NCI-H446 treated with DMSO at 0.1 percent for 48 hours (cell line): ENCODE measurements around the gene SLC27A1.
"Not testable (repeated sequence)": the region's sequence is repeated elsewhere in the genome, so short reads cannot be mapped to it uniquely, and the experiment has no call there.

Source experiments
- DNase-seq: peaks from one replicate; lab custom pipeline; 2025; lab: John Stamatoyannopoulos, UW

Gene SLC27A1

DNA sequence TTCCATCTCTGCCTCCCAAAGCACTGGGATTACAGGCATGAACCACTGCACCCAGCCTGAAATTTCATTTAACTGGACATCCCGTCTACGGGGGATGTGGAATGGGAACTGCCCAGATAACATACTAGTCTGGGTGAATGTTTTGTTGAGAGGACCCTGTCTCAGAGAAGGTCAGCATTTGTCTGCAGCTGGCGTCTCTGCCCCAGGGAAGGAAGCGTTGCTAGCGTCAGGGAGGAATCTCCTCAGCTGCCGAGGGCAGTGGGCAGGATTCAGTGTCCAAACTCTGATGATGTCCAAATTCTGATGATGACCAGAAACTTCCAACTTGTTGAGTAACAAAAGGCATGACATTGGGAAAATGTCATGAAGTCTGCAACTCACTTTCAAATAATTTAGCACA is 12.7 kb upstream of the SLC27A1 start:
- DNase-seq, result no peak

DNA sequence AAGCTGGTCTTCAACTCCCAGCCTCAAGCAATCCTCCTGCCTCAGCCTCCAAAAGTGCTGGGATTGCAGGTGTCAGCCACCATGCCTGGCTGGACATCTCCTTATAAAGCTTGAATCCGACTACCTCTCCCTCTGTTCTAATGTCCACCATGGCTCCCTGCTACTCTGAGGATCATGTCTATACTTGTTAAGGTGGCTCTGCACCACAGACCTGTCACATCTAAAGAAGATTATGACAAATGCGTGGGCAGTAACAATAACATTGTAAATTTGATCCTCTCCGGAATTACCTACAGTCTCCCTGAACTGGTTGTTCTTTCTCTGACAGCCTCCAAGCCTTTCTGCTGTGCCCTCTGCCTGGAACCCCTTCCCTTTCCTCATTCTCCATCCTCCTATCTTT is 11.4 kb upstream of the SLC27A1 start:
- no peak for DNase-seq

DNA sequence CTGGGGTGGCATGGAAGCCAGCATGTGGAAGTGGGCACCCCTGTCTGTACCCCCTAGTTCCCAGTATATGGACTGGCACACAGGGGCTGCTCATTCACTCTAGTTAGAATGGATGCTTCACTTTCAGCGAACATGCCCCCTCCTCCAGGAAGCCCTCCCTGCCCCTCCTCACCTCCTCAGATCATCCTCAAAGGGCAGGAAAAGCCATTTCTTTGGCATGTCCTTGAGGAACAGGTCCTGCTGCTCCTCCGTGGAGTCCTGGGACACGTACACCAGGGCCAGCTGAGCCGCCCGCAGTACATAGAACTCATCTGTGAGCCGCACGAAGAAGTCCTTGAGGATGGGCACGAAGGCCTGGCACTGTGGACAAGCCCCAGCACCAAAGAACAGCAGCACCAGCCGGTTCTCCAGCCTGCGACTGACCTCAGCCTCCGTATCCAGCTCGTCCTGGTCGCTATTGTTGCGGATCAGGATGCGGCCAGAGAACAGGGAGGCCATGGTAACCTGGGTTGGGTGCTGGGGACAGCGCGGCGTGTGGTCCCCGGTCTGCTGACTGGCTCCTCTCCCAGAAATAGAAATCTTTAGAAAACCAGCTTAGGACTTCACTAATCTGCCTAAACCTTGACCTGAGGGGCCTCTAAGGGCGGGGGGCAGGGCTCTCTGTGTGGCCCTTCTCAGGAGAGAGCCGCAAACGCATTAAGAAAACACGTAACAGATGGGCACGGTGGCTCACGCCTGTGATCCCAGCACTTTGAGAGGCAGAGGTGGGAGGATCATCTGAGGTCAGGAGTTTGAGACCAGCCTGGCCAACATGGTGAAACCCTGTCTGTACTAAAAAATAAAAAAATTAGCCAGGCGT is 9.7 kb upstream of the SLC27A1 start, which contains the start of gene NXNL1:
Gene NXNL1 (minus strand): TSS at position 555 of the 859 bp plus-strand sequence. CDS start 57 bp downstream, at position 498.
- no peak for DNase-seq

DNA sequence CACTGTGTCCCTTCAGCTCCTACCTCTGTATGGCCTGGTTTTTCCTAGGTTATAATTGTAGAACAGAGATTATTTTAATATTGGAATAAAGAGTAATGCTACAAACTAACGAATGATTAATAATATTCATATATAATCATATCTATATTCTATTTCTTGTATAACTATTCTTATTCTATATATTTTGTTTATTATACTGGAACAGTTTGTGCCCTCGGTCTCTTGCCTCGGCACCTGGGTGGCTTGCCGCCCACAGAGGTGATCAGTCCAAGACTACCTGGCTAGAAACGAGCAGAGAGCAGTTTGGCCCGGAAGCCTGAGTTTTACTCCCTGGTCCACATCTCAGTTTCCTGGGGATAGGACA is 3.9 kb upstream of the SLC27A1 start:
- no peak for DNase-seq

DNA sequence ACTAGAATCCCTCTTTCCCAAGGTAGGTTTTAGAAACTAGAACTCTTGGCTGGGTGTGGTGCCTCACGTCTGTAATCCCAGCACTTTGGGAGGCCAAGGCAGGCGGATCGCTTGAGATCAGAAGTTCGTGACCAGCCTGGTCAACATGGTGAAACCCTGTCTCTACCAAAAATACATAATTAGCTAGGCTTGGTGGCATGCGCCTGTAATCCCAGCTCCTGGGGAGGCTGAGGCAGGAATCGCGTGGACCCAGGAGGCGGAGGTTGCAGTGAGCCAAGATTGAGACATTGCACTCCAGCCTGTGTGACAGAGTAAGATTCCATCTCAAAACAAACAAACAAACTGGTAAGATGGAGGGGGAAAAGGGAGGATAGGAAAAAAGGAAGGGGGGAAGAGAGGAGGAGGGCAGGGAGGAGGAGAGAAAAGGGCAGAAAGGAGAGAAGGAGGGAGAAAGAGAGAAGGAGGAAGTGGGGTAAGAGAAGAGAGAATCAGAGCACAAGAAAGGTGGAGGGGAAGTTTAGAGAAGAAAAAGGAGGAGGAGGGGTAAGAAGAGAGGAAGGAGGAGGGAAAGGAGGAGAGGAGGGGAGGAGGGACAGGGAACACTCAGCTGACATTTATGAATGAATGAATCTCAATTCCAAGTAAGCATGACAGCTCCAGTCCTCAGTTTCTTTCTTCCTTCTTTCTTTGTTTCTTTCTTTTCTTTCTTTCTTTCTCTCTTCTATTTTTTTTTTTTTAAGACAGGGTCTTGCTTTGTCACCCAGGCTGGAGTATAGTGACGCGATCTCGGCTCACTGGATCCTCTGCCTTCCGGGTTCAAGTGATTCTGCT is 2.6 kb upstream of the SLC27A1 start:
- DNase-seq, result no peak

DNA sequence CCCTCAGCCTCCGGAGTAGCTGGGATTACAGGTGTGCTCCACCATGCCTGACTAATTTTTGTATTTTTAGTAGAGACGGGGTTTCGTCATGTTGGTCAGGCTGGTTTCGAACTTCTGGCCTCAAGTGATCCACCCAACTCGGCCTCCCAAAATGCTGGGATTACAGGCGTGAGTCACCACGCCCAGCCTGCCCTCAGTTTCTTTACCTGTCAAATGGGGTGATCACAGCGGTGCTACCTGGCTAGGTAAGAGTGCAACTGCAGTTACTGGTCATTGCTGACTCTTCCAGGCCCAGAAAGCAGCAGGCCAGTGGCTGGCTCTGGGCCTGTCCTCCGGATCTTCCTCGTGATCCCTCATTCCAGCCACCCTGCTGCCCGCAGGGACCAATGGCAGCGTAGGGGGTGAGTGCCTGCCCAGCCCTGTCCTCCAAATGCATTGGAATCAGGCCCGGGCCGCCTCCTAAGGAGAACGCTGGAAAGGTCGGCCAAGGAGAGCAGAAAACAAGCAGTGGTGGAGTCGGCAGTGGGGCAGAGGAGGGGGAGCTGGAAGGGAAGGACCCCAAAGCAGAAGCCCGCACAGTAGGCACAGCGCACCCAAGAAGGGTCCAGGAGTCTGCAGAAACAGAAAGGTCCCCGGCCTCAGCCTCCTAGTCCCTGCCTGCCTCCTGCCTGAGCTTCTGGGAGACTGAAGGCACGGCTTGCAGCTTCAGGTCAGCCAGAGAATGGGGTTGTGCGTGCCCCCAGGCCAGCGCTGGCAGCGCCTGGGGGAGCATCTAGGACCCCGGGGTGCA is 1.8 kb upstream of the SLC27A1 start:
- DNase-seq, result no peak

DNA sequence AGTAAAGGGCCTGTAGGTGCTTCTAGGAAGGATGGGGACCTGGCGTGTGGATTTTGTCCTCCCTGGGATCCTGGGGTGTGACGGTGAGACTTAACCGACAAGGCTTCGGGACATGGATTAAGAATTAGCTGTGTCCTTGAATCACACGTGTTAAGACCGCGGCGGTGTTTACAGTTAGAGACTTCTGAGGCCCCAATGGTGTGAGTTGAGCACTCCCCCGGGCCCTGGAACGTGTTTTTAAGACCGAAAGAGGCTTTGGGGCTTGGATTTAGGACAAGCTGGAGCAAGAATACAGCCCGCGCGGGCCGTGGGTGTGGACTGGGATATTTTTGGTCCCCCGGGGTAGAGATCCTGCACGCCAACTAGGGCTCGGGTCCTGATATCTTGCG is 1.2 kb upstream of the SLC27A1 start:
- no peak for DNase-seq

DNA sequence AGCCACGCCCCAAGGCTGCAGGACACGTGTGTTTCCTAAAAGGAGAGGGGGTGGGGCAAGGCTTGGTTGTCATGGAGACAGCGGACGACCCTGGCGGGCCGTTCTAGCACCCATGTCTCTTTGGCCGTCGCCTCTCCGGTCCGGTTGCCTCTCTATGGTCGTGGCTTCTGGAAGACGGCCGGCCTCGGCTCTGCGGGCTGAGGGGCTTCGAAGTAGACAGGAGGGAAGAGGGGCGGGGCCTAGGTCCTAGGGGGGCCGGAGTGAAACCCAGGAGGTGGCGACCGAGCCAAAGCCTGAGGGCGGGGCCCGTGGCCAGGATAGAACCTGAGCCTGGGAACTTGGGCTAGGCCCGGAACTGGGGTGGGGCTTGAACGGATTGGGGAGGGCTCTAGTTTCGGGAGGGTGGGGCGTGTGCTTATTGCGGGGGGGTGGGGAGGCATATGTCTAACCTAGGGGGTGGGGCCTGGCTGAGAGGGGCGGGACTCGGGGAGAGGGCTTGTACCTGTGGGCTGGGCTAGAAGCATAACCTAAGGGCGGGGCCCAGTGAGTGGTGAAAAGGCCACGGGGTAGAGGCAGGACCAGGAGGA is 750 bp upstream of the SLC27A1 start:
- peak; percentile 94 for DNase-seq

DNA sequence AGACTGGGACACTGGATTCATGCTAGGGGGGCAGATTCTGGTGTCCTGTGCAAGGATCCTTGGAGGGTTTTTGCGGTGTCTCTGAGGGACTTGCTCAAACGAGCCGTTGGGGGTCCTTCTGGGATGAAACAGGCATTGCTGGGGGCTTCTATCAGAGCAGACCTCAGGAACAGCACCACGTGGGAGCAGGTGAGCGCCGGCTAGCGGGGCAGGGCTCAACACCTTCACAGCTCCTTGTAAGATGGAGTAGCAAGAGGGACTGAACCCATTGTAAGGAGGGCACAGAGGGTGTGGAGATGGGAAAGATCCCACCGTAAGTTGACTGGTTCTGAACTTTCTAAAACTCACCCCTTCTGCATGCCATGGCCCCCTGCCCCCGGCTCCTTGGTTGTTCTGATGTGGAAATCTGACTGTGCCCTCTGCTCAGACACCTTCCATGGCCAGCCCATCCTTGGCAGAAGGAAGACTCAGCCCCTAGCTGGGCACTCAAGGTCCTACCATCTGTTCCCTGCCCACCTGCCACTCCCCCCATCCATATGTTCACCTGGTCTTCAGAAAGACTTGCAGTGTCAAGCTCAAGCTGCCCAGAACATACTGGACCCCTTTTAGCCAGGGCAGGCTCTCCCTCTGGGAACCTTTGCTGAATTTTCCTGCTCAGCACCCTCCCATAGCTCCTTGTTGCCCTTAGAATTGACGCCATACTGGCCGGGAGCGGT is 1.2 kb downstream of the SLC27A1 start:
- DNase-seq, result no peak

DNA sequence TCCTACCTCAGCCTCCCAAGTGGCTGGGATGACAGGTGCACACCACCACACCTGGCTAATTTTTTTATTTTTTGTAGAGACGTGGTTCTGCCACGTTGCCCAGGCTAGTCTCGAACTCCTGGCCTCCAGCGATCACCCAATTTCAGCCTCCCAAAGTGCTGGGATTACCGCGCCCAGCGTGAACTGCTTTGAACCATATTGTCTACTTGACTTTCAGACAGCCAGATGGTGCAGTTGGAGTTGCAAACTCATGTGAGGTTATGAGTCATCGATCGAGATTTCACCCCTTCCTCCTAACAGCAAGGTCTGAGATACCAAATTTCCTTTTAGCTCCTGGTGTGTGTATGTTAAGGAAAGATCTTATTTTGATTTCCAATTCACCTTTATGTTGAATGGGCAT is 2.7 kb downstream of the SLC27A1 start:
- peak; percentile 60 for DNase-seq

DNA sequence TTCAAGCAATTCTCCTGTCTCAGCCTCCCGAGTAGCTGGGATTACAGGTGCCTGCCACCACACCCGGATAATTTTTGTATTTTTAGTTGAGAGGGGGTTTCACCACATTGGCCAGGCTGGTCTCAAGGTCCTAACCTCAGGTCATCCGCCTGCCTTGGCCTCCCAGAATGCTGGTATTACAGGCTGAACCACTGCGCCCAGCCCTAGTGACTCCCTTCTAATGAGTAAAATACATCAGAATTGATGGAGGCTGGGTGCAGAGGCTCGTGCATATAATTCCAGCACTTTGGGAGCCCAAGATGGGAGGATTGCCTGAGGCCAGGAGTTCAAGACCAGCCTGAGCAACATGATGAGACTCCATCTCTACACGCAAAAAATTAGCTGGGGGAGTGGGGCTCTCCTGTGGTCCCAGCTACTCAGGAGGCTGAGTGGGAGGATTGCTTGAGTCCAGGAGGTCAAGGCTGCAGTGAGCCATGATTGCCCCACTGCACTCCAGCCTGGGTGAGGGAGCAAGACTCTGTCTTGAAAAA is 4.8 kb downstream of the SLC27A1 start:
- not testable (repeated sequence) for DNase-seq

DNA sequence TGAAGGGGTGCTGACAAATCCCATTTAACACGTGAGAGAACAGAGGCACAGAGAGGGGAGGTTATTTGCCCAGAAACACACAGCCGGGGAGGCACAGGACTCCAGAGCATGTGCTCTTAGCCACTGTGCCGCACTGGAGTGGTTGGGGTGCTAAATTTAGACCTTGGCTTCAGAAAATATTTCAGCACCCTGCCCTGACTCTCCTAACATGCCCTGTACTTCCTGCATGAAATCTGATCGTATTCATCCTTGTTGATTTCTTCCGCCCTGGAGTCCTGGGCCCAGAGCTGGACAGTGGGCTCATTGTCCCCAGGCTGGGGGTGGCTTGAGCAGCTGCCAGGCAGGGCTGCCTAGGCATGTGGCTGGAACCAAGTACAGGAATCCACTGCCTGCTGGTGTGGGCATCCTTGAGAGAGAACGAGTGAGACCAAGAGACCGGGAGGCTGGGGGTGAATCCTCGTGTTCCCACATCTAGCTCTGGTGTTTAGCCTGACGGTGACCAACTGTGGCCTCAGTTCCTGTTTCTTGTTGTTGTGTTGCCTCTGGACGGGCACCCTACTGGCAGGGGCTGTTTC is 5.3 kb downstream of the SLC27A1 start:
- DNase-seq, result no peak

DNA sequence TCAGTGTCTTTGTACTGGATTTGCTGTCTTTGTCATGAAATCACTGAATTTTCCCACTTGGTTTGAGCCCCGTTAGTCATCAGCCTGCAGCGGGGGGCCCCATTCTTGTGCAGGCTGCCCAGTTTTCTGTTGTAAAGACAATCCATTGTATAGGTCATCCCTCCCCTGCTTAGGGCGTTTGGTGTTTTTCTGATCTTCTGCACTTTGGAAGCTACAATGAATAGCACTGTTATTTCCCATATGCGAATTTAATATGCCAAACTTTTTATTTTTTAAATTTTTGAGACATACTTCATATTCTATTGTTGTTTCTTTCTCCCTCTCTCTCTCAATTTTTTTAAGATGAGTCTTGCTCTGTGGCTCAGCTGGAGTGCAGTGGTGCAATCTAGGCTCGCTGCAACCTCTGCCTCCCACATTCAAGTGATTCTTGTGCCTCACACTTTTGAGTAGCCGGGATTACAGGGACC is 9.0 kb downstream of the SLC27A1 start:
- DNase-seq, result no peak

DNA sequence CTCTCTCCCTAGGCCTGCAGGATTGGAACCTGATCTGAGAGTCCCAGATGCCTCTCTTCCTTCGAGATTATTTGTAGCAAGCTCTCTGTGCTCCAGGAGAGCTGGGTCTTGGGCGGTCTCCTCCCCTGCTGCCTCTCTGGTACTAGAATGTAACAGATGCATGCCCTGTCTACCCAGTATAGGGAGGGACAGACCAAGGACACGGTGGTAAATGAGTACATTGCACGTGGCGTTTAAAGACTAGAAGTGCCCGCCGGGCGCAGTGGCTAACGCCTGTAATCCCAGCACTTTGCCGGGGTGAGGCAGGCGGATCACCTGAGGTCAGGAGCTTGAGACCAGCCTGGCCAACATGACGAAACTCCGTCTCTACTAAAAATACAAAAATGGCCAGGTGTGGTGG is 11.7 kb downstream of the SLC27A1 start:
- DNase-seq, result no peak

DNA sequence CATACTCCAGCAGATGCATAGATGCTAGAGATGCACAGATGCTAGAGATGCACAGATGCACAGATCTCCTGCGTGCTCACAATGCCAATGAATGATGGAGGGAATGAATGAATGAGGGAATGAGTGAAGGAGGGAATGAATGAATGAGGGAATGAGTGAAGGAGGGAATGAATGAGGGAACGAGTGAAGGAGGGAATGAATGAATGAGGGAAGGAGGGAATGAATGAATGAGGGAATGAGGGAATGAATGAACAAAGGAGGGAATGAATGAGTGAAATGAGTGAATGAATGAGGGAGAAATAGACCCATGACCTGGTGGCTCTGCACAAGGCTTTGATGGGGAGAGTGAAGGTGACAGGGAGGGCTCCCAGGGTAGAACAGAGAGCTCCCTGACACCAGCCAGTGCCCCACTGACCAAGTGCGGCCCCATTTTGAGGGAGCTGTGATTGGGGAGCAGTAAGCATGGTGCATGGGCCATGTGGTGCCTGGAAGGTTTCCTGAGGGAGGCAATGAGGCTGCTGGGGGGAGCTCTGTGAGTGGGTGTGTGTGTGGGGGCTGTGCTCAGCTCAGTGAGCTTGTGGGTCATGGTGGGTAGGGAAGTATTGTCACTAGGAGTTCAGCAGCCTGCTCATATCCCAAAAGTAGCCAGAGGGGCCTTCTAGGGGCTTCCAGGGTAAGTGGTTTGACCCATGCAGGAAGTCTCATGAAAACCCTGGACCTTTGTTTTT is 12.7 kb downstream of the SLC27A1 start:
- no peak for DNase-seq

DNA sequence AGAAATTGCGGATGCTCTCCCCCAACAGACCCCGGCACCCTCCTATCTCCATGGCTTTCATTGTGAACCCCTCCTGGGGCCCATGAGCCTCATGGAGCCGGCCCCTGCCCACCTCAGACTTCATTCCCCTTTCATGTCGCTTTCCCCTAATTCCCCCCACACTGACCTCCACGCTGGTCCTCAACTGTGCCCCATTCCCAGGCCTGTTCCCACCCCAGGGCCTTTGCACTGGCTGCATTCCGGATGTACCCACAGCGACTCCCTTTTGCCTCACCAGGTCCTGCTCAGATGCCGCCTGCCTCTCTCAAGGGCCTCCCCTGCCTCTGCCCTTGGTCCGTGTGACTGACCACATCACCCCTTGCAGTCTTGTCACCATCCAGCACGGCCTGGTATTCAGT is 13.3 kb downstream of the SLC27A1 start:
- DNase-seq, result no peak

DNA sequence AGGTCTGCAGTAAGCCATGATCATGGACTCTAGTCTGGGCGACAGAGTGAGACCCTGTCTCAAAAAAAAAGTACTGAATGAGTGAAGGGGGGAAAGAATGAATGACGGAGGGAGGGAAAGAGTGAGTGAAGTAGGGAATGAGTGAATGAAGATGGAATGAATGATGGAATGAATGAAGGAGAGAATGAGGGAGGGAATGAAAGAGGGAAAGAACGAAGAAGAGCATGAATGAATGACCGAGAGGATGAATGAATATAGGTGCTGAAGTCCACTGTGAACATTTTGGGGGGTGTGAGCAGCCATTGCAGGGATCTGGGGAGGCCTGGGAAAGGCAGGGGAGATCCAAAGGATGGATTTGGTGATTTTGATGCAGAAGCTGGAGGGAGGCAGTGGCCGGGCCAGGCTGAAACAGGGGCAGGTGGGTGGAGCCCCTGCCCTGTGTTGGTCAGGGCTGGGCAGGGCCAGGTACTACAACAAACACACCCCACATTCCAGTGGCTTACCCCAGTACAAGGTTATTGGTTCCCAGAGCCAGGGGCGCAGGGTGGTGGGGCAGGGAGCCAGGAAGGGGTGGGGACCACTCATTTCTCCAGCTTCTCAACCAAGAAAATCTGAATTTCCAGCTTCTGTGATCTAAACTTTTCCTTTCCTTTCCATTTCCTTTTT is 14.3 kb downstream of the SLC27A1 start:
- no peak for DNase-seq

DNA sequence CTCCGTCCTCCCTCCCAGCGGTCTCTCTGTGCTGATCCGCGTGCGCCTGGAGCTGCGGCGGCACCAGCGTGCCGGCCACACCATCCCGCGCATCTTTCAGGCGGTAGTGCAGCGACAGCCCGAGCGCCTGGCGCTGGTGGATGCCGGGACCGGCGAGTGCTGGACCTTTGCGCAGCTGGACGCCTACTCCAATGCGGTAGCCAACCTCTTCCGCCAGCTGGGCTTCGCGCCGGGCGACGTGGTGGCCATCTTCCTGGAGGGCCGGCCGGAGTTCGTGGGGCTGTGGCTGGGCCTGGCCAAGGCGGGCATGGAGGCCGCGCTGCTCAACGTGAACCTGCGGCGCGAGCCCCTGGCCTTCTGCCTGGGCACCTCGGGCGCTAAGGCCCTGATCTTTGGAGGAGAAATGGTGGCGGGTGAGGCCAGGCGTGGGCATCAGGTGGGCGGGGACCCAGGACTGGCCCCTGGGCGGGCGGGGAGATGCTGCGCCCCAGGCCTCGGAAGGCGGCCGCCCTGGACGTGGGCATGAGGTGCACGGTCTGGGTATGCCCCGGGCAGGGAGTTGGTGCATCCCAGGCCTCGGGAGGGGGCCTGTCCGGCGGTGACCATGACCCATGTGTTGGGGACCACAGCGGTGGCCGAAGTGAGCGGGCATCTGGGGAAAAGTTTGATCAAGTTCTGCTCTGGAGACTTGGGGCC is 16.4 kb downstream of the SLC27A1 start:
- no peak for DNase-seq
